Gastroesophageal sphincter (tissue), 3 donors: ENCODE measurements around the gene CPSF4L.

Experiments used
- CTCF ChIP-seq, 4 experiments: fragments of 200-600 bp in 2 of 4; fragments of 450-650 bp in 2 of 4; sonication (generic) in 1 of 4; IDR thresholded peaks; one replicate each; pipeline ENCODE4 v1.5.1; 2017 to 2019; ENCODE audit warnings: antibody characterized with exemption in 4 of 4, mild to moderate bottlenecking in 2 of 4, moderate library complexity in 2 of 4
- POLR2A ChIP-seq, 2 donors: fragments of 450-650 bp; IDR thresholded peaks; one replicate each; pipeline ENCODE4 v1.6.1; 2017; ENCODE audit warnings: antibody characterized with exemption in 2 of 2, mild to moderate bottlenecking in 2 of 2, moderate library complexity in 1 of 2

- no peak for TF ChIP-seq CTCF (IDR thresholded peaks at IDR 0.05)
- no peak for TF ChIP-seq POLR2A (IDR thresholded peaks at IDR 0.05)
Measured at GRCh38 chr17:73231395-73231794, 30.3 kb downstream of the CPSF4L start.
